DLD1 (cell line): Measurements from ENCODE around the gene FUT7.
"Not testable (repeated sequence)": the region's sequence is repeated elsewhere in the genome, so short reads cannot be mapped to it uniquely, and the experiment has no call there.

Source experiments
- in situ Hi-C: cut with HindIII; loops from 2 replicates; pipeline ENCODE4 v1.10.0; 2017; ENCODE audit warnings: low sequenced_read_pairs

FUT7 gene

GRCh38 chr9:137007816-137008270 lies 24.0 kb downstream of the FUT7 start:
- in situ Hi-C loops, result no loop called here

DNA sequence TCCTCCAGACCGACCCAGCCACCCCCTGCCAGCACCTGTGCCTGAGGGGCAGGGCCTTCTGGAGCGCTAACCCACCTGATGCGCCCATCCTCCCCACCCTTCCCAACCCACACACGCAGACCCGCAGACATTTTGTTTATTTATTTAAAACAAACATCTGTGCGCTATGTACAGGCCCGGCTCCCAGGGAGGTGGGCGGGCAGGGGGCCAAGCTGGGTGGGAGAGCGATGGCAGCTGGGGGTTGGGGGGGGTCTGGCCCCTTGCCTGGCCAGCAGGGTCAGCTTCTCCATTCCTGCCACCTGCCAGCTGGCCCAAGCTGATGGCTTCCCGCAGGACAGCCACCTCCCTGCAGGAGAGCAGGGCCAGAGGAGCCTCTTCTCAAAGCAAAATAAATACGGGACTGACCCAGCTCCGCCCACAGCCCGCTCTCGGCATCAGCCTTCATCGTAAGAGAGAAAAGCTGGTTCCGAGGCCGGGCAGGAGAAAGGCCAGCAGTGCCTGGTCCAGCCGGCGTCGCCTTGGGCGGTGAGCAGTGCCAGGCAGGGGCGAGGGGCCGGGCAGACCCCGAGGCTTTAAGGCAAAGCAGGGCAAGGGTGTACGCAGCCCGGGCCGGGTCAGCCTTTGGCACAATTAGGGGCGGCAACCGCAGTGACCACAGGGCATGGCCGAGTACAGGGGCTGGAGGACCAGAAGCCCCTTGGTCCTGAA lies 24.6 kb downstream of the FUT7 start:
- in situ Hi-C loops, result no loop called here

- in situ Hi-C loops, result no loop called here
Observed at GRCh38 chr9:137006116-137007003, 25.5 kb downstream of the FUT7 start.

GRCh38 chr9:137004285-137004684 lies 27.6 kb downstream of the FUT7 start:
- in situ Hi-C loops, result not testable (repeated sequence)

- in situ Hi-C loops, result no loop called here
Observed at GRCh38 chr9:137002646-137003041, 29.2 kb downstream of the FUT7 start.

GRCh38 chr9:137001857-137002645 lies 29.8 kb downstream of the FUT7 start:
- in situ Hi-C loops, result no loop called here

DNA sequence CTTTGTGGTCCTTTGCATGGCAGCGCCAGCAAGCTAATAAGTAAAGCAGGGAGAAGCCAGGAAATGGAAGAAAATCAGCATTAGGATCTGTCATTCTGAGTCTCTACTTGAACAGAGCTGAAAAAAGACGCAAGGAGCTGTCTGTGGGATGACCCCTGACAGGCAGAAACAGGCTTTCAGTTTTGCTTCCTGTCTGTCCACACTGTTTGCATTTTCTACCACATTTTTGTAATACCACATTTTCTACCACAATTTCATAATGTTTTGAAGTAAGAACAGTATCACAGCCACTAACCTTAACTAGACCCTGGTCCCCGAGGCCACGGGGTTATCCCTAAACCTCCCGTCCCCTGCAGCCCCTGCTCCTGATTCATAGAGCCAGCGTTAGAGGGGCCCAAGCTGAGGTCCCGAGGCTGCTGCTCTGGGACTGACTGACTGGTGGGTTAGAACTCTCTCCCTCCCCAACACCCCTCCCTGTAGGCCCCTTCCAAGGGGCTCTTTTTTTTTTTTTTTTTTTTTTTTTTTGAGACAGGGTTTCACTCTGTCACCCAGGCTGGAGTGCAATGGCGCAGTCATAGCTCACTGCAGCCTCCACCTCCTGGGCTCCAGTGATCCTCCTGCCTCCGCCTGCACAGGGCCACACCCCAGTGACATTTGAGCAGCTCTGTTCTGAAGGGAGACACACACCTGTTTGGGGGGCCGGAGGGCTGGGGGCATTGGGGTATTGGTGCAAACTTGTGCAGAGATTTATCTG lies 31.5 kb downstream of the FUT7 start:
- in situ Hi-C loops, result no loop called here

GRCh38 chr9:136997830-136998234 lies 34.1 kb downstream of the FUT7 start:
- in situ Hi-C loops, result no loop called here

- in situ Hi-C loops, result no loop called here
Observed at GRCh38 chr9:136997371-136997770, 34.5 kb downstream of the FUT7 start.

- in situ Hi-C loops, result no loop called here
Observed at GRCh38 chr9:136996361-136997292, 35.3 kb downstream of the FUT7 start, which contains the start of gene CLIC3. CLIC3 (minus strand) TSS chr9:136996568; CDS start chr9:136996543, 25 bp downstream.

GRCh38 chr9:136995772-136996311 lies 36.0 kb downstream of the FUT7 start:
- in situ Hi-C loops, result no loop called here

- in situ Hi-C loops, result no loop called here
Observed at GRCh38 chr9:136995362-136995761, 36.5 kb downstream of the FUT7 start.

GRCh38 chr9:136994888-136995230 lies 37.0 kb downstream of the FUT7 start:
- in situ Hi-C loops, result no loop called here

- in situ Hi-C loops, result no loop called here
Observed at GRCh38 chr9:136994180-136994887, 37.6 kb downstream of the FUT7 start.

DNA sequence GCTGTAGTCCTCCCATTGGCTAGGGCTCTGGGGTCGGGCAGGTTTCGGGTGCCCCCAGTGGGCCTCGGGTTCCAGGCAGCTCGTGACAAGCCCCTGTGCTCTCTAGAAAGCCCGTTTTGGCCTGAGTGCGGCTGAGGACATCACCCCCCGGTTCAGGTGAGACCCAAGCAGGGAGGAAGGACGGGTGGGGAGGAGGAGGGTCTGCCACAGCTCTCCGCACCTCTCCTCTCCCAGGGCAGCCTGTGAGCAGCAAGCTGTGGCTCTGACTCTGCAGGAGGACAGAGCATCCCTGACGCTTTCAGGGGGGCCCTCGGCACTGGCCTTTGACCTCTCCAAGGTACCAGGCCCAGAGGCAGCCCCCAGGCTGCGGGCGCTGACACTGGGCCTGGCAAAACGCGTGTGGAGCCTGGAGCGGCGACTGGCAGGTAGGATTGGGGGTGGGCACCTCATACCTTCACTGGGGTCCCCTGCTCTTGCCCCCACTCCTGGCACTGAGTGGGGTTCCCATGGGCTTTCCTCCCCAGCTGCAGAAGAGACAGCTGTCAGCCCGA lies 39.0 kb downstream of the FUT7 start:
- in situ Hi-C loops, result no loop called here

DNA sequence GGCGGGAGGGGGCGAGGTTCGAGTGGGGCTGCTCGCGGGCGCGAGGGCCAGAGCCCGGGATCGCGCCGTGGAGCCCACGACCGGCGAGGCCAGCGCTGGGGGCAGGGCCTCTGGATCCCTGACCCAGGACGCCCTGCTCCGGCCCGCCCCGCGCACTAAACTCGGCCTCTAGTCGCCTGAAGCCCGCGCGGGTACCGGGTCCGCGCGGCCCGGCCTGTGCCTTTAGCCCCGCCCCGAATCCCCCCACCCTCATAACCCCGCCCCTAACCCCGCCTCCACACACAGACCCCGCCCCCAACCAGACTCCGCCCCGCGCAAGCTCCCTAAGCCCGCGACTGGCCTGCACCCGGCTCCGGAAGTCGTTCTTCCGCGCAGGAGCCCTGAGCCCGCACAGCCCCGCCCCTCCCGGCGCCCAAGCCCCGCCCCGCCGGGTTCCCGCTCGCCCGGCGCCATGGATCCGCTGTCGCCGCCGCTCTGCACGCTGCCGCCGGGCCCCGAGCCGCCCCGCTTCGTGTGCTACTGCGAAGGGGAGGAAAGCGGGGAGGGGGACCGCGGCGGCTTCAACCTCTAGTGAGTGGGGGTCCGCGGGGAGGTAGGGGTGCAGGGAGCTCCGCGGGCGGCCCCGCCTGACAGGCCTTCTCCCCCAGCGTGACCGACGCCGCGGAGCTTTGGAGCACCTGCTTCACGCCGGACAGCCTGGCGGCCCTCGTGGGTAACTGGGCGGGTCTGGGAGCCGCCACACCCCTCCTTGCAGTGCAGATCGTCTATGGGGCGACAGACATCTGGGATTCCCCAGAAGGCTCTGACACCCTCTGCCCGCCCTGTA lies 39.7 kb downstream of the FUT7 start, which contains the start of gene PAXX:
Gene PAXX, plus strand, starts transcription at position 430 of the 826 bp plus-strand sequence. Its CDS starts 22 bp downstream, at position 452.
- in situ Hi-C loops, result no loop called here

- in situ Hi-C loops, result no loop called here
Observed at GRCh38 chr9:136990242-136990911, 41.5 kb downstream of the FUT7 start.
